Esophagus muscularis mucosa (tissue), 4 donors: ENCODE data around the gene C1QTNF4. TPM values are rescaled to one million over a fixed set of nuclear protein-coding genes. Genes with fewer than 3 reads are reported as not detected.

ENCODE experiments used
- DNase-seq: peaks from one replicate; pipeline ENCODE4 v3.0.0-alpha.2; 2017; ENCODE audit errors: extremely low spot score
- H3K27ac ChIP-seq, 4 donors: fragments of 200-600 bp; sonication (generic); replicated peaks in 1 of 4; 1 replicate in 3 of 4; 2 replicates in 1 of 4; pipeline ENCODE4 v1.5.1; 2016 to 2019; ENCODE audit warnings: mild to moderate bottlenecking in 1 of 4
- H3K27me3 ChIP-seq, 4 donors: fragments of 200-600 bp; sonication (generic); one replicate each; pipeline versions ENCODE4 v1.5.1 to v1.6.0; 2016 to 2019
- H3K36me3 ChIP-seq, 4 donors: fragments of 200-600 bp; sonication (generic); one replicate each; pipeline ENCODE4 v1.5.1; 2016 to 2019
- H3K4me1 ChIP-seq, 4 donors: fragments of 200-600 bp; sonication (generic); one replicate each; pipeline ENCODE4 v1.5.1; 2016 to 2019
- H3K4me3 ChIP-seq, 4 donors: fragments of 200-600 bp; sonication (generic); 1 replicate in 2 of 4; 2 replicates in 2 of 4; pipeline ENCODE4 v1.5.1; 2016 to 2019; ENCODE audit warnings: mild to moderate bottlenecking in 4 of 4, moderate library complexity in 1 of 4
- H3K9me3 ChIP-seq, 4 donors: fragments of 200-600 bp; sonication (generic); 1 replicate in 3 of 4; 2 replicates in 1 of 4; pipeline ENCODE4 v1.5.1; 2016 to 2019
- CTCF ChIP-seq, 3 experiments: fragments of 200-600 bp in 2 of 3; fragments of 450-650 bp in 1 of 3; sonication (generic) in 2 of 3; IDR thresholded peaks; one replicate each; pipeline ENCODE4 v1.5.1; 2017 to 2019; ENCODE audit warnings: antibody characterized with exemption in 3 of 3, mild to moderate bottlenecking in 2 of 3, moderate library complexity in 1 of 3
- EP300 ChIP-seq: sonication (generic); formaldehyde crosslinking; IDR thresholded peaks from one replicate; pipeline ENCODE4 v1.6.1; 2017; ENCODE audit warnings: antibody characterized with exemption
- POLR2A ChIP-seq: fragments of 450-650 bp; IDR thresholded peaks from one replicate; pipeline ENCODE4 v1.6.1; 2017; ENCODE audit warnings: antibody characterized with exemption, moderate library complexity, mild to moderate bottlenecking, low read depth
- POLR2AphosphoS5 ChIP-seq, 2 donors: sonication (generic); formaldehyde crosslinking; IDR thresholded peaks; one replicate each; pipeline ENCODE4 v1.6.1; 2017; ENCODE audit warnings: antibody characterized with exemption in 2 of 2
- WGBS: methylation state at CpG from one replicate; pipeline ENCODE4 v1.1.5; 2018; 5-methylcytosine and 5-hydroxymethylcytosine counted together
- intact Hi-C: fragments of 100-400 bp; cut with DNase I; formaldehyde crosslinking; loops from one replicate; pipeline ENCODE4 v1.15.1; 2023
- total RNA-seq, 4 donors: library from RNA; depleted of rRNA; stranded (reverse); fragments of >200 nt; gene quantifications; one replicate each; pipeline versions ENCODE4 v1.1.0 to v1.2.1, GENCODE V29; 2016

The C1QTNF4 gene
- total RNA-seq, 4 donors from 2014 or later, result 1.6 to 2.2 (median 1.7) TPM

- Histone ChIP-seq H3K4me1 (no peaks in the 10 kb centered on the region), H3K4me3 (no peak overlapping the region), H3K36me3 (peaks cover 68 to 100% (median 93%) of the 10 kb centered on the region in 4 donors), H3K27me3 (no peaks in the 10 kb centered on the region), H3K27ac (no peak overlapping the region), H3K9me3 (no peaks in the 10 kb centered on the region)
- 65% methylated on average over 5 of the region's 5 CpGs for WGBS
- DNase-seq, result no peak
- no peak for TF ChIP-seq POLR2A
- no peak for TF ChIP-seq POLR2AphosphoS5 (IDR thresholded peaks at IDR 0.05)
- no peak for TF ChIP-seq EP300
- no peak for TF ChIP-seq CTCF (IDR thresholded peaks at IDR 0.05)
- intact Hi-C loops, result no loop called here
Observed at GRCh38 chr11:47631473-47631872, 37.3 kb upstream of the C1QTNF4 start.

GRCh38 chr11:47628026-47628425 is 33.8 kb upstream of the C1QTNF4 start:
- no peak overlapping the region for H3K4me3 ChIP-seq
- H3K9me3 ChIP-seq, result no peaks in the 10 kb centered on the region
- 88% methylated on average over 4 of the region's 4 CpGs for WGBS
- no peaks in the 10 kb centered on the region for H3K4me1 ChIP-seq
- DNase-seq, result no peak
- no peak for TF ChIP-seq POLR2AphosphoS5 (IDR thresholded peaks at IDR 0.05)
- H3K36me3 ChIP-seq, result peaks cover 82 to 100% (median 92%) of the 10 kb centered on the region in 4 donors
- H3K27ac ChIP-seq, result no peak overlapping the region
- intact Hi-C loops, result no loop called here
- no peaks in the 10 kb centered on the region for H3K27me3 ChIP-seq

- 95% methylated on average over 8 of the region's 8 CpGs for WGBS
- H3K9me3 ChIP-seq, result no peaks in the 10 kb centered on the region
- peaks cover 86 to 100% (median 96%) of the 10 kb centered on the region in 4 donors for H3K36me3 ChIP-seq
- no peak overlapping the region for H3K4me3 ChIP-seq
- intact Hi-C loops, result no loop called here
- no peak overlapping the region for H3K27ac ChIP-seq
- TF ChIP-seq CTCF (IDR thresholded peaks at IDR 0.05), result no peak
- TF ChIP-seq POLR2AphosphoS5 (IDR thresholded peaks at IDR 0.05), result no peak
- TF ChIP-seq EP300, result no peak
- no peak for TF ChIP-seq POLR2A
- no peak for DNase-seq
- H3K27me3 ChIP-seq, result no peaks in the 10 kb centered on the region
- no peaks in the 10 kb centered on the region for H3K4me1 ChIP-seq
Observed at GRCh38 chr11:47626234-47626633, 32.0 kb upstream of the C1QTNF4 start.

GRCh38 chr11:47620836-47621378 is 26.7 kb upstream of the C1QTNF4 start:
- WGBS, result 95% methylated on average over 2 of the region's 2 CpGs
- Histone ChIP-seq H3K4me3 (no peak overlapping the region), H3K27me3 (no peaks in the 10 kb centered on the region), H3K36me3 (peaks cover 60 to 86% (median 79%) of the 10 kb centered on the region in 4 donors), H3K9me3 (no peaks in the 10 kb centered on the region), H3K27ac (no peak overlapping the region), H3K4me1 (peaks cover 0 to 10% (median 8%) of the 10 kb centered on the region in 4 donors)
- intact Hi-C loops, result no loop called here
- TF ChIP-seq CTCF (IDR thresholded peaks at IDR 0.05) (no peak), POLR2AphosphoS5 (IDR thresholded peaks at IDR 0.05) (no peak), EP300 (no peak), POLR2A (no peak)
- DNase-seq, result no peak

- 38% methylated on average over 3 of the region's 3 CpGs for WGBS
- Histone ChIP-seq H3K36me3 (peaks cover 31 to 51% (median 47%) of the 10 kb centered on the region in 4 donors), H3K4me1 (peaks cover 0 to 10% (median 8%) of the 10 kb centered on the region in 4 donors), H3K4me3 (no peak overlapping the region), H3K27me3 (no peaks in the 10 kb centered on the region), H3K9me3 (no peaks in the 10 kb centered on the region), H3K27ac (no peak overlapping the region)
- intact Hi-C loops, result no loop called here
- DNase-seq, result no peak
- TF ChIP-seq CTCF (IDR thresholded peaks at IDR 0.05), result no peak
- no peak for TF ChIP-seq POLR2AphosphoS5 (IDR thresholded peaks at IDR 0.05)
- no peak for TF ChIP-seq EP300
- TF ChIP-seq POLR2A, result no peak
Observed at GRCh38 chr11:47617417-47617809, 23.2 kb upstream of the C1QTNF4 start.
